CD14-positive monocyte (primary cell): ENCODE results near the gene KCNG2. TPM values are rescaled to one million over a fixed set of nuclear protein-coding genes. Genes with fewer than 3 reads are reported as not detected.

Source experiments
- DNase-seq, 3 donors: peaks; one replicate each; pipeline ENCODE4 v3.0.0-alpha.2; 2011 to 2022
- H2AFZ ChIP-seq: 2 replicates; pipeline ENCODE4 v1.6.0; 2012; ENCODE audit warnings: mild to moderate bottlenecking, low read depth, low read length, inconsistent platforms; ENCODE audit not compliant: insufficient read depth, poor library complexity, severe bottlenecking
- H3K27ac ChIP-seq, 2 donors: 1 replicate in 1 of 2; 2 replicates in 1 of 2; pipeline ENCODE4 v1.5.1; 2012 to 2013; ENCODE audit warnings: low read length in 2 of 2, control low read depth in 1 of 2, inconsistent platforms in 1 of 2, low read depth in 1 of 2, mild to moderate bottlenecking in 1 of 2
- H3K27me3 ChIP-seq, 2 donors: one replicate each; pipeline versions ENCODE4 v1.6.0 to v1.6.1; 2011 to 2013; ENCODE audit warnings: low read length in 2 of 2; ENCODE audit not compliant: control insufficient read depth in 2 of 2, insufficient read depth in 2 of 2
- H3K36me3 ChIP-seq, 2 donors: replicated peaks in 1 of 2; 1 replicate in 1 of 2; 2 replicates in 1 of 2; pipeline versions ENCODE4 v1.5.1 to v1.6.1; 2012 to 2013; ENCODE audit warnings: low read length in 2 of 2, control low read depth in 1 of 2, inconsistent platforms in 1 of 2, mild to moderate bottlenecking in 1 of 2; ENCODE audit not compliant: insufficient read depth in 2 of 2, control insufficient read depth in 1 of 2
- H3K4me1 ChIP-seq, 2 donors: 1 replicate in 1 of 2; 2 replicates in 1 of 2; pipeline versions ENCODE4 v1.5.1 to v1.6.1; 2012 to 2013; ENCODE audit warnings: low read length in 2 of 2, control low read depth in 1 of 2, inconsistent platforms in 1 of 2, mild to moderate bottlenecking in 1 of 2, moderate library complexity in 1 of 2; ENCODE audit not compliant: insufficient read depth in 2 of 2, control insufficient read depth in 1 of 2
- H3K4me2 ChIP-seq: replicated peaks from 2 replicates; pipeline ENCODE3; 2012; ENCODE audit warnings: low read length, moderate library complexity, mild to moderate bottlenecking; ENCODE audit not compliant: poor library complexity, severe bottlenecking; ENCODE audit errors: extremely low read depth
- H3K4me3 ChIP-seq, 3 experiments: fragments of 200-600 bp in 1 of 3; sonication (generic) in 1 of 3; replicated peaks in 1 of 3; 1 replicate in 2 of 3; 2 replicates in 1 of 3; pipeline ENCODE4 v1.5.1; 2011 to 2013; ENCODE audit warnings: low read length in 3 of 3, mild to moderate bottlenecking in 3 of 3, control low read depth in 2 of 3, low read depth in 2 of 3, inconsistent platforms in 1 of 3, moderate library complexity in 1 of 3
- H3K79me2 ChIP-seq: 2 replicates; pipeline ENCODE4 v1.6.0; 2012; ENCODE audit warnings: mild to moderate bottlenecking, control low read depth, inconsistent platforms, low read length, moderate library complexity; ENCODE audit not compliant: insufficient read depth
- H3K9ac ChIP-seq: 2 replicates; pipeline ENCODE4 v1.6.0; 2017; ENCODE audit warnings: low read length, mild to moderate bottlenecking; ENCODE audit not compliant: insufficient read depth, poor library complexity, severe bottlenecking
- H3K9me3 ChIP-seq, 2 donors: replicated peaks in 1 of 2; 1 replicate in 1 of 2; 2 replicates in 1 of 2; pipeline versions ENCODE4 v1.5.1 to v1.6.1; 2012 to 2013; ENCODE audit warnings: low read length in 2 of 2, control low read depth in 1 of 2; ENCODE audit not compliant: control insufficient read depth in 1 of 2, insufficient read depth in 1 of 2
- H4K20me1 ChIP-seq: 2 replicates; pipeline ENCODE4 v1.6.0; 2012; ENCODE audit warnings: mild to moderate bottlenecking, low read length, control low read depth, moderate library complexity; ENCODE audit not compliant: insufficient read depth
- H3K27ac Mint-ChIP-seq, 7 donors: one replicate each; pipeline ENCODE4 v1.8.0; 2020; ENCODE audit warnings: mild to moderate bottlenecking in 7 of 7, mixed read lengths in 7 of 7, moderate library complexity in 6 of 7, inconsistent platforms in 2 of 7
- H3K27me3 Mint-ChIP-seq, 3 donors: one replicate each; pipeline ENCODE4 v1.8.0; 2021 to 2022; ENCODE audit warnings: low read depth in 3 of 3, mild to moderate bottlenecking in 3 of 3, mixed read lengths in 3 of 3, moderate library complexity in 3 of 3, inconsistent platforms in 1 of 3
- H3K36me3 Mint-ChIP-seq, 2 donors: one replicate each; pipeline ENCODE4 v1.8.0; 2020; ENCODE audit warnings: mixed read lengths in 2 of 2, inconsistent platforms in 1 of 2, mild to moderate bottlenecking in 1 of 2
- H3K4me1 Mint-ChIP-seq: one replicate; pipeline ENCODE4 v1.8.0; 2020; ENCODE audit warnings: mild to moderate bottlenecking, mixed read lengths
- H3K4me3 Mint-ChIP-seq, 2 donors: one replicate each; pipeline ENCODE4 v1.8.0; 2020; ENCODE audit warnings: mild to moderate bottlenecking in 2 of 2, mixed read lengths in 2 of 2, moderate library complexity in 1 of 2
- H3K9me3 Mint-ChIP-seq, 7 donors: one replicate each; pipeline ENCODE4 v1.8.0; 2020 to 2022; ENCODE audit warnings: mixed read lengths in 7 of 7, mild to moderate bottlenecking in 6 of 7, moderate library complexity in 6 of 7, inconsistent platforms in 2 of 7
- WGBS: methylation state at CpG from one replicate; pipeline ENCODE4 v1.1.5; 2013; ENCODE audit warnings: missing lambda C conversion rate; ENCODE audit not compliant: insufficient coverage; 5-methylcytosine and 5-hydroxymethylcytosine counted together
- intact Hi-C, 2 donors: fragments of 100-400 bp; cut with micrococcal nuclease; formaldehyde crosslinking; loops; one replicate each; pipeline versions ENCODE4 v1.15.0 to v1.15.1; 2023
- polyA plus RNA-seq, 3 donors: library from polyadenylated mRNA; depleted of rRNA in 1 of 3; unstranded in 2 of 3; stranded (reverse) in 1 of 3; fragments of 300-500 nt in 2 of 3; fragments of >200 nt in 1 of 3; fragmentation: Illumina TruSeq in 2 of 3; gene quantifications; 1 replicate in 2 of 3; 2 replicates in 1 of 3; pipeline ENCODE4 v1.2.3, GENCODE V29; 2012 to 2021
- TF ChIP-seq, protein P1 (sequence below): fragments of 200-600 bp; IDR thresholded peaks from one replicate; pipeline ENCODE4 v1.8.0; 2022; ENCODE audit warnings: antibody characterized with exemption, mild to moderate bottlenecking

The KCNG2 gene
- polyA plus RNA-seq, 3 donors: 0.04 TPM; not detected in 2

DNA sequence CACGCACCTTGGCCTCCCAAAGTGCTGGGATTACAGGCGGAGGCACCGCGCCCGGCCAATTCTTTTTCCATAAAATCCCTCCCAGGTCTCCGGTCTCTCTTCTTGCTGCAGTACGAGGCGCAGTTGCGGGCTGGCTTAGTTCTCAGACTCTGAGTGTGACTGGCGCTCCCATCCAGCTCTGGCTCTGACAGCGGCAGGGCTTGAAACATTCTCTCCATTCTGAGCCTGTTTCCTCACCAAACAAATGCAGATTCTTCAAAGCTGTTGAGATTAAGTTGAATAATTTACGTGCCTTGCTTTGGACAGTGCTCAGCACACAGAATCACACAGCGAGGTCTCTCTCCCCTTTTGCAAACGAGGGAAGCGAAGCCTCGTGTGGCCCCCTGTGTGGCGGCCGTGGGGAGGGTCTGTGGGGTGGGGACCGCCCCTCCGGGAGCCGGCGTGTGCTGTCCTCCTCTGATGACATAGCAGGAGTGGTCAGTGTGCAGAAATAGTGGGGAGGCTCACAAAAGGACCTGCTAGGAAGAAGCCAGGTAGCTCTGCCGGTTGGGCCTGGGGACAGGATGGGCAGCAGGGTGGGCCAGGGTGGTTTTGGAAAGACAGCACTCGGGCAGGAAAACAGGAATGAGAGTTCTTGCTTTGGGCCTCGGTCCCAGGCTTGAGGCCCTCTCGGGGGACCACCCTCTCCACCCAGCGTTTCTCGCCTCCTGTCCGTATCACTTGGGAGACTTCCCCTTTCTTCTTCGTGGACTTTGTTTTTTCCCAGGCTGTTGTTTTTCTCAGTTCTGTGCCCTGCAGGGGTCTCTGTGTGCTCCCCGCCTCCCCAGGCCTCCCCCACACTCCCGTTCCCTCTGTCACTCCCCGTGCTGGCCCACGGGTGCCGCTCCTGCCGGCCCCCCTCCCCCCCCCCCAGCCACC lies 75.0 kb downstream of the KCNG2 start:
- H3K4me3 Mint-ChIP-seq: no peak overlapping the region

GRCh38 chr18:79873449-79874110 lies 75.8 kb downstream of the KCNG2 start:
- DNase-seq: no peak
- no peak overlapping the region for H3K9ac ChIP-seq
- H3K4me1 Mint-ChIP-seq: peaks cover 4% of the 10 kb centered on the region
- H4K20me1 ChIP-seq: no peaks in the 10 kb centered on the region
- no peaks in the 10 kb centered on the region for H3K79me2 ChIP-seq
- H3K27me3 ChIP-seq: no peaks in the 10 kb centered on the region
- no peak overlapping the region for H3K4me3 Mint-ChIP-seq
- H3K27ac ChIP-seq: no peak overlapping the region
- TF ChIP-seq, protein P1, sequence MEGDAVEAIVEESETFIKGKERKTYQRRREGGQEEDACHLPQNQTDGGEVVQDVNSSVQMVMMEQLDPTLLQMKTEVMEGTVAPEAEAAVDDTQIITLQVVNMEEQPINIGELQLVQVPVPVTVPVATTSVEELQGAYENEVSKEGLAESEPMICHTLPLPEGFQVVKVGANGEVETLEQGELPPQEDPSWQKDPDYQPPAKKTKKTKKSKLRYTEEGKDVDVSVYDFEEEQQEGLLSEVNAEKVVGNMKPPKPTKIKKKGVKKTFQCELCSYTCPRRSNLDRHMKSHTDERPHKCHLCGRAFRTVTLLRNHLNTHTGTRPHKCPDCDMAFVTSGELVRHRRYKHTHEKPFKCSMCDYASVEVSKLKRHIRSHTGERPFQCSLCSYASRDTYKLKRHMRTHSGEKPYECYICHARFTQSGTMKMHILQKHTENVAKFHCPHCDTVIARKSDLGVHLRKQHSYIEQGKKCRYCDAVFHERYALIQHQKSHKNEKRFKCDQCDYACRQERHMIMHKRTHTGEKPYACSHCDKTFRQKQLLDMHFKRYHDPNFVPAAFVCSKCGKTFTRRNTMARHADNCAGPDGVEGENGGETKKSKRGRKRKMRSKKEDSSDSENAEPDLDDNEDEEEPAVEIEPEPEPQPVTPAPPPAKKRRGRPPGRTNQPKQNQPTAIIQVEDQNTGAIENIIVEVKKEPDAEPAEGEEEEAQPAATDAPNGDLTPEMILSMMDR: no peak
- H3K36me3 ChIP-seq: no peaks in the 10 kb centered on the region
- H3K4me2 ChIP-seq: no peak overlapping the region
- no peak overlapping the region for H3K4me3 ChIP-seq
- H3K9me3 Mint-ChIP-seq: peaks cover under 1 to 19% (median 12%) of the 10 kb centered on the region in 7 donors
- intact Hi-C loops: no loop called here
- no peak overlapping the region for H2AFZ ChIP-seq
- H3K4me1 ChIP-seq: no peaks in the 10 kb centered on the region
- 87% methylated on average over 31 of the region's 34 CpGs for WGBS
- peak overlapping the region in 1 of 7 donors; percentile 75 for H3K27ac Mint-ChIP-seq
- H3K9me3 ChIP-seq: peaks cover 0 to 26% of the 10 kb centered on the region in 2 donors
- peaks cover 0 to 3% (median 3%) of the 10 kb centered on the region in 3 donors for H3K27me3 Mint-ChIP-seq
- H3K36me3 Mint-ChIP-seq: no peaks in the 10 kb centered on the region

More for the DNA sequence above, 75.0 kb downstream of the KCNG2 start:
- no peak for DNase-seq
- Histone ChIP-seq H3K4me1 (no peaks in the 10 kb centered on the region), H2AFZ (no peak overlapping the region), H3K79me2 (no peaks in the 10 kb centered on the region), H3K9ac (no peak overlapping the region), H3K27ac (no peak overlapping the region), H3K27me3 (no peaks in the 10 kb centered on the region), H3K9me3 (peaks cover 0 to 28% of the 10 kb centered on the region in 2 donors), H3K4me2 (no peak overlapping the region), H3K36me3 (no peaks in the 10 kb centered on the region), H3K4me3 (no peak overlapping the region), H4K20me1 (no peaks in the 10 kb centered on the region)
- 42% methylated on average over 20 of the region's 36 CpGs for WGBS
- Mint-ChIP-seq H3K27me3 (peaks cover 0 to 3% (median 3%) of the 10 kb centered on the region in 3 donors), H3K9me3 (peaks cover 3 to 21% (median 14%) of the 10 kb centered on the region in 7 donors), H3K36me3 (no peaks in the 10 kb centered on the region), H3K27ac (peak overlapping the region in 2 of 7 donors; percentile 35 to 66), H3K4me1 (peaks cover 4% of the 10 kb centered on the region)
- TF ChIP-seq, protein P1: no peak
- intact Hi-C loops: no loop called here
